HG03135 (cell line): ENCODE data around the gene PPM1L.
"Not testable (repeated sequence)": the region's sequence is repeated elsewhere in the genome, so short reads cannot be mapped to it uniquely, and the experiment has no call there.

Source experiments
- ATAC-seq: cut with Tn5 transposase; IDR thresholded peaks from one replicate; pipeline ENCODE4 v1.9.1; 2021; ENCODE audit warnings: mild to moderate bottlenecking, moderate library complexity; ENCODE audit not compliant: unreplicated experiment

PPM1L gene

GRCh38 chr3:160755776-160756304 is at the start of gene PPM1L:
PPM1L (plus strand) TSS chr3:160756231.
- ATAC-seq, result peak; percentile 39

DNA sequence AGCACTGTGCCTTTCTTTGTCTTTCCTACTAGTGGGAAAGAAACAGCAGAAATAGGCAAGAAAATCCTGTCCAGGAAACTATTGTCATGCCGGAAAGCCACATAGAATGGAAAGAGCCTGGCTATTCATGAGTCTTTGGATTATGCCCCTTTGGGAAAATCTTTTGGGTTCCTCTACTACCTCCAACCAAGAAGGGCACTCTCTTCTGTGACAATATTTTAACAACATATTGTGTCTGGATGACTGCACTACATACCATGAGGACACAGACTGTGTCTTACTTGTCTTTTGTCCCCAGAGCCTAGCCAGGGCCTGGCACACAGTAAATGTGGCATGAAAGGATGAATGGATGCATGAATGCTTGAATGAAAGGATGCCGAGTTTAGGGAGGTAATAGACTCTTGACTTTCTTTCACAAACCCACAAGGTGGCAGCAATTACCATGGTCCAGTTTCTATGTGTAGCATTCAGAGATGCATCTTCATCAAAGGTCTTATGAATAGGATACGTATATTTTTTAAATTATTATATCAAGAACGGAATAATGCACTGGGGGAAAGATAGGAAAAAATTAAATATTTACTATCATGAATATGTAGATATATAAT is 48.7 kb upstream of the PPM1L start:
- no peak for ATAC-seq

DNA sequence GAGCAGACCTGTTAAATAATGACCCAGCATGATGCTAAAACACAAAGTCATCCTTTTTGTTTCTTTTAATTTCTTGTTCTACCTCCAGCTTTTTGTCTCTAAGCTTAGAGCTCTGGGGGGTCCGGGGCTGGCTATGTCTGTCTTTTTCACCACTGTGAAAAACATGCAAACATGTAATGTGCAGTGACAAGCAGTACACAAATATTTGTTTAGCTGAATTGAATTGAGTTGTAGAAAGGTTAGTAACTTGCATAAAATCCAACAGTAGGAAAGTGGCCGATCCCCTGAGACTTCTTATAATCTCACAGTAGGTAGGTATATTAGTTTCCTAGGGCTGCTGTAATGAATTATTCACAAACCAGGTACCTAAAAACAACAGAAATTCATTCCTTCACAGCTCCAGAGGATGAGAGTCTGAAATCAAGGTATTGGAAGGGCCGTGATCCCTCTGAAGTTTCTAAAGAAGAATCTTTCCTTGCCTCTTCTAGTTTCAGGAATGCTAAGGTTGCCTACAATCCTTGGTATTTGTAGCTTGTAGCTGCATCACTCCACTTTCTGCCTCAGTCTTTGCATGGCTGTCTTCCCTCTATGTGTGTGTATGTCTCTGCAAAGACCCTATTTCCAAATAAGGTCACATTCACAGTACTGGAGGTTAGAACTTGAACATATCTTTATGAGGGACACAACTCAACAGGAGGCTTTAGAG is 46.4 kb upstream of the PPM1L start:
- ATAC-seq, result no peak

DNA sequence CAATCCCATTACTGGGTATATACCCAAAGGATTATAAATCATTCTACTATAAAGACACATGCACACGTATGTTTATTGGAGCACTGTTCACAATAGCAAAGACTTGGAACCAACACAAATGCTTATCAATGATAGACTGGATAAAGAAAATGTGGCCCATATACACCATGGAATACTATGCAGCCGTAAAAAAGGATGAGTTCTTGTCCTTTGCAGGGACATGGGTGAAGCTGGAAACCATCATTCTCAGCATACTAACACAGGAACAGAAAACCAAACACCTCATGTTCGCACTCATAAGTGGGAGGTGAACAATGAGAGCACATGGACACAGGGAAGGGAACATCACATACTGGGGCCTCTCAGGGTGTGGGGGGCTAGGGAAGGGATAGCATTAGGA is 42.9 kb upstream of the PPM1L start:
- not testable (repeated sequence) for ATAC-seq

- no peak for ATAC-seq
Observed at GRCh38 chr3:160719710-160720109, 36.3 kb upstream of the PPM1L start.

GRCh38 chr3:160720123-160720746 is 35.8 kb upstream of the PPM1L start:
- no peak for ATAC-seq

- ATAC-seq, result no peak
Observed at GRCh38 chr3:160722331-160722730, 33.7 kb upstream of the PPM1L start.

DNA sequence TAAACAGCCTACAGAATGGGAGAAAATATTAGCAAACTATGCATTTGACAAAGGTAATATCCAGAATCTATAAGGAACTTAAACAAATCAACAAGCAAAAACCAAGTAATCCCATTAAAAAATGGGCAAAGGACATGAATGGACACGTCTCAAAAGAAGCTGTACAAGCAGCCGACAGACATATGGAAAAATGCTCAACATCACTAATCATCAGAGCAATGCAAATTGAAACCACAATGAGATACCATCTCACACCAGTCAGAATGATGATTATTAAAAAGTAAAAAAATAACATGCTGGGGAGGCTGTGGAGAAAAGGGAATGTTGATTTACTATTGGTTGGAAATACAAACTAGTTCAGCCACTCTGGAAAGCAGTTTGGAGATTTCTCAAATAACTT is 30.7 kb upstream of the PPM1L start:
- no peak for ATAC-seq

DNA sequence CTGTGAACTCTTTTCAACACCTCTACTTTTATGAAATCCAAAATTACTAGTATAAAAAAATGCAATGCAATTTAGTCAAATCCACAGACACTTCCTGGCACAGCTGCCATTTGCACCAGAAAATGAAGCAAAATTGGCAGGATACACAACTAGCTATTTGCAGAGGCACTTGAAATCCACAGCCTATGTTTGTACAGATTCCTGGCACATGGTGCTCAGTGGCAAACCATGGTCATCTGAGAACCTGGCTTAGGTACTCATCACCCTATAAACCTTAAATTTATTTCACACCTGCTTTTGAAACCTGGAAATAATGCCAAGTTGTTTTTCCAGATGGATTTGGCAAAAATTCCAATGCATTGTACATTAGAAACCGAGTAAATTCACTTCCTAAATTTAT is 20.2 kb upstream of the PPM1L start:
- ATAC-seq, result no peak

DNA sequence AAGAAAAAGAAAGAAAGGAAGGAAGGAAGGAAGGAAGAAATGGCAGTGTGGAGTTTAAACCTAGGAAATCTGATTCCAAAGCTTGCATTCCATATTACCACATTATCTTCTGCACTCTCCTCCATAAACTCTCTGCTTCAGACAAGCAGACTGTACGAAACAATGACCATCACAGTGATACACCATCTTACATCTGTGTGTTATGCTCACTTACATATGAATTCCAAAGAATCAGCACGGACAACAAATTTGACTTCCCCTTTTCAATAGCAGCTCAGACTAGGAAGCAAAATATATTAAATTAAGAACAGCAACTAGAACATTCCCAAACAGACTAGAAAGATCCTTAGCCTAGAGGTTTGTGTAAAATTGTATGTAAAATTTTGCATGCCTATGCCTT is 18.0 kb upstream of the PPM1L start:
- no peak for ATAC-seq

DNA sequence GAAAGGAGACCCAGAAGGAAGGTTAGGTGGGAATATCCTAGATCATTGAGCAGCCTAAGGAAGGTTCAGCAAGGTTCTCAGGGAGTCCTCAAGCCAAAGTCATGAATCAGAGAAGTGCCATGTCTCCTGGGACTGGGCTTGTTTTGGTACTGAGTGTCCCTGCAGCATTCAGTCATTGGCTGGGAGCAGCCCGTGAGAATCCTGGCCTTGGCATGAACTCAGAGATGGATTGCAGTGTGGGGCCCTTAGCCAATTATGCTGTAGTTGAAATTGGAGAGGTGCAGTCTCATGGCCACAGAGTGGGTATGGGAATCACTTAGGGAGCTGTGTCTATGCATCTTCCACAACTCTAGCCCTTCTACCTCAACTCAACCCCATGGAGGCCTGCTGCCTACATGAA is 17.0 kb upstream of the PPM1L start:
- ATAC-seq, result no peak

GRCh38 chr3:160746976-160747375 is 9.1 kb upstream of the PPM1L start:
- no peak for ATAC-seq

DNA sequence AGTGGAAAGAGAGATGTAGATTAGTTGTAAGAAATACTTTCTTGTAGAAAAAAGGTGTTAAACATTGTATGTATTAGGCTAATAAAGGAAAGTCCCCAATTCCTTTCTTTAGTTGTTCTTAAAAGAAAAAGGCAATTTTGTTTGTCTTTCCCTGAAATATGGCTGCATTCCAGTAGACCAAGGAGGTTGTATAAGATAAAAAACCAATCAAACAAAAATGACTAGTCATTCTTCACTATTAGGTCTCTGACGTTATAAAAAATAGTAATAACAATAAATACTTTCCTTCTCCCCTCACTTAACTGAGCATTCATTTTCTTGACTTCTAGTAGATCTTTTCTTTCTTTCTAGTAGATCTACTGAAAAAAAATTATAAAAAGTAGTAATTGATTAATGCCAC is 8.6 kb upstream of the PPM1L start:
- no peak for ATAC-seq

DNA sequence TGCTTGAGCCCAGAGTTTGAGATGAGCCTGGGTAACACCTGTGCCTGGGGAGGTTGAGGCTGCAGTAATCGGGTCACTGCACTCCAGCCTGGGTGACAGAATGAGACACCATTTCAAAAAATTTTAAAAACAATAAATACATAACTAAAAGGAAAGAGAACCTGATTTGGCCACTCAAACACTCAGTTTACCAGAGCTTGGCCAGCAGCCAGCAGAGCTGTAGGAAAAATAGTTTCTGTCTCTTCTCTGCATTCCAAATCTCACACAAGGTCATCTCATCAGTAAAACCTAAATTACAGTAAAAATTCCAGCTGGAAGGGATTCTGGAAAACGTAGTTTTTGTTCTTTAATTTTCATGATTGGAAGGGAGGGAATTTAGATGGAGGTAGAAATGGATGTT is 7.8 kb upstream of the PPM1L start:
- no peak for ATAC-seq

DNA sequence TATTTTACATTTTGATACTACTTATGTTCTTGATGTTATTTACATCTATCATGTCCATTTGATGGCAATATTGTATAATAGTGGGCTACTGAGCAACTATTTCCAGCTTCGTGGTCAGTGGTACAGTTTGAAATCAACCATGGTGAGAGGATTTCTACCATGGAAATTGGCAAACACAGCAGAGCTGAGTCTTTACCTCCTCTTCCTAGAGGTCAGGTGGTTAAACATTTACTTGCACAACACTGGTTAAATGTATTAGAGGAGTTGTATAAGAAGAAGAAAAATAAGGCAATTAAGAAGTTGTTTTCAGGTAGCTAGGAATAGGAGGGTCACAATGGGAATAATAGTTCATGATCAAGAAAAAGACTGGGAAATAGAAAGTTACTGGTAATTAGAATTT is 7.2 kb upstream of the PPM1L start:
- no peak for ATAC-seq

DNA sequence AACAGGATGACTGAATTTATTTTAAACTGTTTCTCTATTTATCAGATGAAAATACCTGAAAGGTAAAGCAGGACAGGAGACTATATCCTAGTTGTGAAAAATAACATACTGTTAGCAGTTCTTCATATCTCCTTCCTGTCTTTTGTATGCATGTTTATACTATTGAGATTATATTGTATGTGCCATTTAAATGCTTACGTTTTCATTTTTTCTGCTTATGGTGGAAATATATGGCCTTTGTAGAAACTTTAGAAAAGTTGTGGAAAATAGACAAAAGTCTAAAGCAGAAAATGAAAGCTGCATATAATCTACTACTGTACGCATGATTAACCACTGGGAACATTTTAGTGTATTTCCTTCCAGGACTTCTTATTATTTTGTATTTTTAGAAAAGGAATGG is 2.1 kb upstream of the PPM1L start:
- no peak for ATAC-seq

- no peak for ATAC-seq
Observed at GRCh38 chr3:160754371-160754854, 1.6 kb upstream of the PPM1L start.

DNA sequence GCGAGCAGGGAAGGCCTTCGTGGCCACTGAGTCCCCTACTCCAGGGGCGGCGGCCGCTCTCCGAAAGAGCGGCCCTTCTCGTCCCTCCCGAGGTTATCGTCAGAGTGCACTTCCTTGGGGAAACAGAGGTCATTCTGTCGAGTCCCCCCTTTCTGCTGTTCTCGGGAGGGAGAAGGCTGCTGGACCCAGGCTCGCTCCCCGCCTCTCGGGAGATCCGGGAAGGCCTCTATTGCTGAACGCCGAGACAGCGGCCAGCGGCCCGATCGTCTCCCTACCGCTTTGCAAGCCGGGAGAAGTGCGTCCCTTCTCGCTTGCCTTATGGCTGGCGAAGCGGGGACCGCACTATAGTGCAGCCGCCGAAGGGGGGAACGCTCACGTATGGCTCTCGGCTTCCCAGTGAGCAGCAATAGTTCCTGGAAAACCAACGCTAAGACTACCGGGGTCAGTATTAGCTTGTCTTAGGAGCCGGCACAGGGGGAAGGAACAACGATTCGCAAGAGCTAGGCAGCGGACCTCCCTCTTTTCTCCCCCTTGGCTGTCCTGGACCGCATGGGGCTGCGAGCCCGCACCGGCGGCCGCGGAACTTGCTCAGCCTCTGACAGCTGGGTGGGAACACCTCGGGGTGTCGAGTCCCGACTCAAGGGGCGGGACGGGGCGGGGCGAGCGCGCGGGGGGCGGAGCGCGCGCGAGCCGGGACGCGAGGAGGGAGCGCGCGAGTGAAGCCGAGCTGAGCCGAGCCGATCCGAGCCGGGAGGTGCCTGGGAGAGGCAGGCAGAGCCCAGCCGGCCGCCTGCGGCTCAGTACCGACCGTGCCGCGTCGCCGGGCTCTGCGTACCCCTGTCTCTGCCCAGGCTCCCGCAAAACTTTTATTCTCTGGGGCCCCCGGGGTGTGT is 930 bp upstream of the PPM1L start:
- ATAC-seq, result peak; percentile 92

GRCh38 chr3:160757233-160758106 is 1.4 kb downstream of the PPM1L start:
- ATAC-seq, result no peak
